Measurements from ENCODE around the gene GRM1.

DNA sequence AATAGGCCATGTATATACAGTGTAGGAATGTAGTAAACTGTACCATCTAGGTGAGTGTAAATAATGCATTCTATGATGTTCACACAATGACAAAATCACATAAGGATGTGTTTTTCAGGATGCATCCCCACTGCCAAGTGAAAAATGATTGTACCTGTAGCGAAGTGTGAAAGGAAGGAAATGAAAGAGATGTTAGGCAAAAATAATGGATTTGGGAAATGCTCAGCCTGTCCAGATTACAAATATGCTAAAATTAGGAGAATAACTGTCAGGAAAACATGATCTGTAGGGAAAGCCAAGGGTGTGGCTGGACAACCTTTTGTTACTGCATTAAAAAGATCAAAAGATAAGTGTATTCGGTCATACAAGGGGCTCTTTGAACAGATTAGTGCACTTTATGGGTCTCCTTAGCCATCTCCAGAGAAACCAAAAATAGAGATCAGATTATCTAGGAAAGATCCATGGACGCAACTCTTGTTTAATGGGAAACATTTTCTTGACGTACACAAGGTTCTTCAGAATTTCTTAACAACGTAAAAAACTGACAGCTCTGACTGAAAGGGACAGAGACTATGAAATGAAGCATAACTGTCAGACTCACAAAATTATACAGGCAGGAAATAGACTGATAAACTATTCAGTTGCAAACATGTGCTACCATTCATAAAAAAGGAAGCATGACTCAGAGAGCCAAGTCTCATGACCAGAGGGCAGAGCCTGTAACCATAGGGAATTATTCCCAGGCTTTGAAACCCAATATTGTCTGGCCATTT, 261.1 kb downstream of the GRM1 start:
- TF ChIP-seq, protein P1, sequence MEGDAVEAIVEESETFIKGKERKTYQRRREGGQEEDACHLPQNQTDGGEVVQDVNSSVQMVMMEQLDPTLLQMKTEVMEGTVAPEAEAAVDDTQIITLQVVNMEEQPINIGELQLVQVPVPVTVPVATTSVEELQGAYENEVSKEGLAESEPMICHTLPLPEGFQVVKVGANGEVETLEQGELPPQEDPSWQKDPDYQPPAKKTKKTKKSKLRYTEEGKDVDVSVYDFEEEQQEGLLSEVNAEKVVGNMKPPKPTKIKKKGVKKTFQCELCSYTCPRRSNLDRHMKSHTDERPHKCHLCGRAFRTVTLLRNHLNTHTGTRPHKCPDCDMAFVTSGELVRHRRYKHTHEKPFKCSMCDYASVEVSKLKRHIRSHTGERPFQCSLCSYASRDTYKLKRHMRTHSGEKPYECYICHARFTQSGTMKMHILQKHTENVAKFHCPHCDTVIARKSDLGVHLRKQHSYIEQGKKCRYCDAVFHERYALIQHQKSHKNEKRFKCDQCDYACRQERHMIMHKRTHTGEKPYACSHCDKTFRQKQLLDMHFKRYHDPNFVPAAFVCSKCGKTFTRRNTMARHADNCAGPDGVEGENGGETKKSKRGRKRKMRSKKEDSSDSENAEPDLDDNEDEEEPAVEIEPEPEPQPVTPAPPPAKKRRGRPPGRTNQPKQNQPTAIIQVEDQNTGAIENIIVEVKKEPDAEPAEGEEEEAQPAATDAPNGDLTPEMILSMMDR (IDR thresholded peaks at IDR 0.05): no peak
- TF ChIP-seq EZH2phosphoT487 (IDR thresholded peaks at IDR 0.05): no peak
- TF ChIP-seq EZH2 (IDR thresholded peaks at IDR 0.05): no peak

All from neural progenitor cell (in vitro differentiated cells).